Stimulated activated CD8-positive, alpha-beta memory T cell treated with anti-CD3 and anti-CD28 coated beads, Interleukin-4, amount 100 ng/mL, for 24 hours (primary cell): Measurements from ENCODE around the gene TNFSF9.

Experiments used
- DNase-seq: peaks from one replicate; pipeline ENCODE4 v3.0.0-alpha.2; 2020; ENCODE audit warnings: low read depth

The TNFSF9 gene

GRCh38 chr19:6530386-6531162 is at the start of gene TNFSF9:
Gene TNFSF9, plus strand, starts transcription at chr19:6531026. Its CDS starts 11 bp downstream, at chr19:6531037.
- peak; percentile 78 for DNase-seq

- peak; percentile 63 for DNase-seq
Observed at GRCh38 chr19:6481541-6482342, 49.1 kb upstream of the TNFSF9 start, which contains the start of gene DENND1C. Gene DENND1C, minus strand, starts transcription at chr19:6481787. Its CDS starts 92 bp downstream, at chr19:6481695.

- DNase-seq: no peak
Observed at GRCh38 chr19:6482343-6482686, 48.5 kb upstream of the TNFSF9 start.

- no peak for DNase-seq
Observed at GRCh38 chr19:6483235-6483634, 47.6 kb upstream of the TNFSF9 start.

- no peak for DNase-seq
Observed at GRCh38 chr19:6484230-6484629, 46.6 kb upstream of the TNFSF9 start.

- DNase-seq: no peak
Observed at GRCh38 chr19:6484831-6485230, 46.0 kb upstream of the TNFSF9 start.

- no peak for DNase-seq
Observed at GRCh38 chr19:6489278-6490061, 41.4 kb upstream of the TNFSF9 start.

- DNase-seq: no peak
Observed at GRCh38 chr19:6490134-6490533, 40.7 kb upstream of the TNFSF9 start.

- no peak for DNase-seq
Observed at GRCh38 chr19:6491802-6492592, 38.8 kb upstream of the TNFSF9 start.

- no peak for DNase-seq
Observed at GRCh38 chr19:6494438-6495036, 36.3 kb upstream of the TNFSF9 start.

GRCh38 chr19:6495947-6496346 is 34.9 kb upstream of the TNFSF9 start:
- DNase-seq: no peak

GRCh38 chr19:6498294-6499036 is 32.4 kb upstream of the TNFSF9 start:
- DNase-seq: no peak

GRCh38 chr19:6499052-6499790 is 31.6 kb upstream of the TNFSF9 start:
- DNase-seq: no peak

- DNase-seq: no peak
Observed at GRCh38 chr19:6500837-6501739, 29.7 kb upstream of the TNFSF9 start.

- no peak for DNase-seq
Observed at GRCh38 chr19:6501740-6502648, 28.8 kb upstream of the TNFSF9 start, which contains the start of gene TUBB4A. Gene TUBB4A, minus strand, starts transcription at chr19:6502309. Its CDS starts 97 bp downstream, at chr19:6502212.

GRCh38 chr19:6503407-6504201 is 27.2 kb upstream of the TNFSF9 start:
- DNase-seq: no peak
